Measurements from ENCODE around the gene HSPG2.

GRCh38 chr1:21921100-21921875 lies 15.8 kb downstream of the HSPG2 start:
- TF ChIP-seq CTCF (conservative IDR thresholded peaks at IDR 0.05 in 1 of 2, IDR thresholded peaks at IDR 0.05 in 1 of 2; ENCODE audit: extremely low read depth in 1 of 2, insufficient read depth in 1 of 2, low read depth in 1 of 2, low read length in 2 of 2) (no peak), EZH2 (IDR thresholded peaks at IDR 0.05; ENCODE audit: borderline replicate concordance, low read length) (no peak)
